ENCODE data around the gene GPN3. TPM values are rescaled to one million over a fixed set of nuclear protein-coding genes. Genes with fewer than 3 reads are reported as not detected.

GPN3 gene
- total and polyA plus RNA-seq, 2 of the 8 experiments (the other 6 are each of a cell fraction or from before 2014, with no cell fraction given), result 49.7 to 52.9 TPM

- H3K18ac ChIP-seq (ENCODE audit: extremely low read depth, low read length), result no peak overlapping the region
- no peak overlapping the region for H3K56ac ChIP-seq (replicated peaks; ENCODE audit: insufficient read length, low read depth, low read length)
- no peak overlapping the region for H2AFZ ChIP-seq (ENCODE audit: low read length)
- FAIRE-seq (no peak), DNase-seq (ENCODE audit: low read depth in 1 of 2, low spot score in 2 of 2) (no peak)
- TF ChIP-seq SRF (IDR thresholded peaks at IDR 0.05; ENCODE audit: low read depth, low read length) (no peak), YY1 (IDR thresholded peaks at IDR 0.05; ENCODE audit: low read depth, low read length) (no peak), RBBP5 (IDR thresholded peaks at IDR 0.05; ENCODE audit: borderline replicate concordance, low read depth, low read length) (no peak), EZH2 (IDR thresholded peaks at IDR 0.05; ENCODE audit: low read depth, low read length, severe bottlenecking) (no peak), CBX8 (IDR thresholded peaks at IDR 0.05; ENCODE audit: borderline replicate concordance, low read depth, low read length) (no peak), GABPA (IDR thresholded peaks at IDR 0.05; ENCODE audit: borderline replicate concordance, insufficient read depth, low read length) (no peak), CEBPB (IDR thresholded peaks at IDR 0.05; ENCODE audit: low read depth, low read length) (no peak), E2F6 (IDR thresholded peaks at IDR 0.05) (no peak), CBX5 (IDR thresholded peaks at IDR 0.05; ENCODE audit: low read depth, low read length) (no peak), KDM5A (IDR thresholded peaks at IDR 0.05; ENCODE audit: low read length) (no peak), CHD2 (IDR thresholded peaks at IDR 0.05; ENCODE audit: low read length) (no peak), JUN (IDR thresholded peaks at IDR 0.05; ENCODE audit: low read depth, low read length) (no peak)
- no peak overlapping the region for H3K4me2 ChIP-seq (ENCODE audit: insufficient read depth in 1 of 2, low read depth in 2 of 2, low read length in 2 of 2)
- H2BK15ac ChIP-seq (ENCODE audit: low read length), result no peak overlapping the region
- WGBS, 2 experiments (ENCODE audit: extremely low coverage in 1 of 2, insufficient coverage in 1 of 2, insufficient read length in 1 of 2, insufficient replicate concordance in 2 of 2, low coverage in 1 of 2, low lambda C conversion rate in 2 of 2, missing lambda C conversion rate in 1 of 2), result 81% methylated on average over 6 of the region's 6 CpGs; no CpG with 5 or more reads in 1 of the 2 experiments
- H2BK20ac ChIP-seq (ENCODE audit: low read length), result no peak overlapping the region
- H2BK5ac ChIP-seq (ENCODE audit: low read depth, low read length), result no peak overlapping the region
- H3K23ac ChIP-seq (ENCODE audit: insufficient read length), result no peak overlapping the region
- no peak overlapping the region for H3K9ac ChIP-seq (replicated peaks in 1 of 4; ENCODE audit: extremely low read depth in 1 of 4, low read depth in 3 of 4, low read length in 3 of 4)
- no peak overlapping the region for H4K8ac ChIP-seq (ENCODE audit: extremely low read depth, insufficient read depth, low read length)
- no peaks in the 10 kb centered on the region for H3K79me1 ChIP-seq (ENCODE audit: low read depth, low read length)
- ChIA-PET POLR2A (ENCODE audit: partially characterized antibody) (interaction anchor here (0.9 to 1.2 kb wide), 3 partner anchors 12 to 46 kb away, joined by 3 to 4 read pairs (median 3); partner anchors contain the start of genes FAM216A and GPN3), CTCF (ENCODE audit: partially characterized antibody) (interaction anchor here (0.6 to 9.3 kb wide), 10 partner anchors 9 to 104 kb away, joined by 3 to 117 read pairs (median 3); partner anchors contain the start of gene TCTN1)
- H4K5ac ChIP-seq (ENCODE audit: insufficient read length, low read depth, low read length), result no peak overlapping the region
- no peak overlapping the region for H3K27ac ChIP-seq (ENCODE audit: low read depth, low read length)
- no peak overlapping the region for H2BK120ac ChIP-seq (replicated peaks; ENCODE audit: low read depth, low read length)
- H3K4ac ChIP-seq (replicated peaks; ENCODE audit: insufficient read length, low read depth, low read length), result no peak overlapping the region
- H3K9me3 ChIP-seq (ENCODE audit: insufficient read depth in 2 of 2, low read depth in 1 of 2, low read length in 1 of 2), result no peaks in the 10 kb centered on the region
- no peaks in the 10 kb centered on the region for H3K27me3 ChIP-seq (replicated peaks in 1 of 4; ENCODE audit: control insufficient read depth in 3 of 4, extremely low read depth in 1 of 4, insufficient read depth in 3 of 4, low read length in 3 of 4)
- H3K4me3 ChIP-seq (ENCODE audit: extremely low read depth in 1 of 4, insufficient read depth in 2 of 4, low read depth in 3 of 4, low read length in 4 of 4), result no peak overlapping the region
- no peaks in the 10 kb centered on the region; the same call in 1 of the 2 replicates for H3K23me2 ChIP-seq (ENCODE audit: low read depth, low read length)
- no peaks in the 10 kb centered on the region for H4K20me1 ChIP-seq (replicated peaks in 1 of 2; ENCODE audit: control insufficient read depth in 1 of 2, insufficient read depth in 2 of 2, low read length in 2 of 2)
- H2AK5ac ChIP-seq (ENCODE audit: low read depth, low read length), result no peak overlapping the region
- no peak overlapping the region for H2BK12ac ChIP-seq (ENCODE audit: low read depth, low read length)
- no peaks in the 10 kb centered on the region for H3K4me1 ChIP-seq (replicated peaks in 1 of 4; ENCODE audit: control insufficient read depth in 3 of 4, insufficient read depth in 4 of 4, low read length in 3 of 4)
- H3K36me3 ChIP-seq (ENCODE audit: control insufficient read depth in 2 of 4, insufficient read depth in 4 of 4, low read length in 3 of 4), result no peaks in the 10 kb centered on the region
- no peak overlapping the region for H4K91ac ChIP-seq (replicated peaks; ENCODE audit: insufficient read length, low read length)
- H3K79me2 ChIP-seq (ENCODE audit: control insufficient read depth in 1 of 2, insufficient read depth in 2 of 2, low read length in 2 of 2), result no peaks in the 10 kb centered on the region
- H3K14ac ChIP-seq (ENCODE audit: insufficient read length), result no peak overlapping the region
Observed at GRCh38 chr12:110513842-110514241, 45.8 kb upstream of the GPN3 start.

Data from H1 (cell line).